GM23338 (cell line): ENCODE measurements around the gene ANKRD1.

ENCODE experiments used
- CREB1 ChIP-seq: fragments of 250-450 bp; sonication (Bioruptor Pico); IDR thresholded peaks from 2 replicates; pipeline ENCODE4 v1.5.0; 2020; ENCODE audit warnings: low read depth, mild to moderate bottlenecking, moderate library complexity
- JUNB ChIP-seq: IDR thresholded peaks from one replicate; pipeline ENCODE4 v1.6.1; 2016; ENCODE audit warnings: antibody characterized with exemption; ENCODE audit not compliant: unreplicated experiment
- POLR2AphosphoS5 ChIP-seq: IDR thresholded peaks from 2 replicates; pipeline ENCODE4 v1.6.1; 2016; ENCODE audit warnings: antibody characterized with exemption, low read depth
- TF ChIP-seq, protein P1 (sequence below), 2 experiments: fragments of 200-600 bp in 1 of 2; sonication (generic) in 1 of 2; conservative IDR thresholded peaks; 2 replicates each; pipeline versions ENCODE4 v1.5.1 to v1.6.1; 2016 to 2017; ENCODE audit warnings: antibody characterized with exemption in 2 of 2, low read depth in 2 of 2, mild to moderate bottlenecking in 2 of 2, moderate library complexity in 1 of 2
- TF ChIP-seq, protein P2 (sequence below): IDR thresholded peaks from one replicate; pipeline ENCODE4 v1.6.1; 2018; ENCODE audit warnings: antibody characterized with exemption; ENCODE audit not compliant: unreplicated experiment

DNA sequence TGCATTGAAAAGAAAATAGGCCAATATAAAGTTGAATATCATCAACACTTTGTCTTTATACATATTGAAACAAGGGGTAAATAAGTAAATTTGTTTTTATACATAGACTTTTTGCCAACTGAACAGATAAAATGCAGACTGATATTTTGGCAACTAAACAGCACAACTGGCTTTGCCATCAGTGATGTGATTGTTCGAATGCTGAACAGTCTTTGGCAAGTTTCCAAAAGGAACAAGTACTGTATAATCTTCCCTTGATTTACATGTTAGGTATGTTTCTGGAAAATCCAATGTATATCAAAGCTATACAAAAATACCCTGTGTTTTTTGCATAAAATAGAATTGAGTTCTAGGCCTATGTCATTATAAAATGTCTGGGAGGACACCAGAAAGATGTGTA is 18.2 kb upstream of the ANKRD1 start:
- TF ChIP-seq CREB1 (CRISPR knock-in tag) (no peak), POLR2AphosphoS5 (no peak), JUNB (no peak)
- TF ChIP-seq, protein P1, sequence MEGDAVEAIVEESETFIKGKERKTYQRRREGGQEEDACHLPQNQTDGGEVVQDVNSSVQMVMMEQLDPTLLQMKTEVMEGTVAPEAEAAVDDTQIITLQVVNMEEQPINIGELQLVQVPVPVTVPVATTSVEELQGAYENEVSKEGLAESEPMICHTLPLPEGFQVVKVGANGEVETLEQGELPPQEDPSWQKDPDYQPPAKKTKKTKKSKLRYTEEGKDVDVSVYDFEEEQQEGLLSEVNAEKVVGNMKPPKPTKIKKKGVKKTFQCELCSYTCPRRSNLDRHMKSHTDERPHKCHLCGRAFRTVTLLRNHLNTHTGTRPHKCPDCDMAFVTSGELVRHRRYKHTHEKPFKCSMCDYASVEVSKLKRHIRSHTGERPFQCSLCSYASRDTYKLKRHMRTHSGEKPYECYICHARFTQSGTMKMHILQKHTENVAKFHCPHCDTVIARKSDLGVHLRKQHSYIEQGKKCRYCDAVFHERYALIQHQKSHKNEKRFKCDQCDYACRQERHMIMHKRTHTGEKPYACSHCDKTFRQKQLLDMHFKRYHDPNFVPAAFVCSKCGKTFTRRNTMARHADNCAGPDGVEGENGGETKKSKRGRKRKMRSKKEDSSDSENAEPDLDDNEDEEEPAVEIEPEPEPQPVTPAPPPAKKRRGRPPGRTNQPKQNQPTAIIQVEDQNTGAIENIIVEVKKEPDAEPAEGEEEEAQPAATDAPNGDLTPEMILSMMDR (conservative IDR thresholded peaks at IDR 0.05; ENCODE audit: low read depth in 2 of 2), result no peak
- TF ChIP-seq, protein P2, sequence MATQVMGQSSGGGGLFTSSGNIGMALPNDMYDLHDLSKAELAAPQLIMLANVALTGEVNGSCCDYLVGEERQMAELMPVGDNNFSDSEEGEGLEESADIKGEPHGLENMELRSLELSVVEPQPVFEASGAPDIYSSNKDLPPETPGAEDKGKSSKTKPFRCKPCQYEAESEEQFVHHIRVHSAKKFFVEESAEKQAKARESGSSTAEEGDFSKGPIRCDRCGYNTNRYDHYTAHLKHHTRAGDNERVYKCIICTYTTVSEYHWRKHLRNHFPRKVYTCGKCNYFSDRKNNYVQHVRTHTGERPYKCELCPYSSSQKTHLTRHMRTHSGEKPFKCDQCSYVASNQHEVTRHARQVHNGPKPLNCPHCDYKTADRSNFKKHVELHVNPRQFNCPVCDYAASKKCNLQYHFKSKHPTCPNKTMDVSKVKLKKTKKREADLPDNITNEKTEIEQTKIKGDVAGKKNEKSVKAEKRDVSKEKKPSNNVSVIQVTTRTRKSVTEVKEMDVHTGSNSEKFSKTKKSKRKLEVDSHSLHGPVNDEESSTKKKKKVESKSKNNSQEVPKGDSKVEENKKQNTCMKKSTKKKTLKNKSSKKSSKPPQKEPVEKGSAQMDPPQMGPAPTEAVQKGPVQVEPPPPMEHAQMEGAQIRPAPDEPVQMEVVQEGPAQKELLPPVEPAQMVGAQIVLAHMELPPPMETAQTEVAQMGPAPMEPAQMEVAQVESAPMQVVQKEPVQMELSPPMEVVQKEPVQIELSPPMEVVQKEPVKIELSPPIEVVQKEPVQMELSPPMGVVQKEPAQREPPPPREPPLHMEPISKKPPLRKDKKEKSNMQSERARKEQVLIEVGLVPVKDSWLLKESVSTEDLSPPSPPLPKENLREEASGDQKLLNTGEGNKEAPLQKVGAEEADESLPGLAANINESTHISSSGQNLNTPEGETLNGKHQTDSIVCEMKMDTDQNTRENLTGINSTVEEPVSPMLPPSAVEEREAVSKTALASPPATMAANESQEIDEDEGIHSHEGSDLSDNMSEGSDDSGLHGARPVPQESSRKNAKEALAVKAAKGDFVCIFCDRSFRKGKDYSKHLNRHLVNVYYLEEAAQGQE, result no peak
